HEK293 (cell line): ENCODE measurements around the gene ARMC8.

Experiments used
- CTCF ChIA-PET: fragments of 350-600 bp; formaldehyde crosslinking; extraction: SDS; loops from one replicate; lab custom pipeline; 2021; ENCODE audit warnings: antibody characterized with exemption; lab: Yijun Ruan, JAX
- POLR2A ChIA-PET: fragments of 300-600 bp; formaldehyde crosslinking; extraction: SDS; loops from one replicate; lab custom pipeline; 2020; ENCODE audit warnings: antibody characterized with exemption, inconsistent platforms; lab: Yijun Ruan, JAX
- H3K27ac ChIP-seq: fragments of 200-500 bp; sonication (Bioruptor generic); 2 replicates; pipeline ENCODE4 v1.5.1; 2014; ENCODE audit warnings: low read depth, low read length, control low read depth, inconsistent platforms; ENCODE audit errors: extremely low read depth
- H3K36me3 ChIP-seq, 2 experiments: fragments of 200-500 bp in 1 of 2; sonication (Bioruptor generic) in 1 of 2; 1 replicate in 1 of 2; 2 replicates in 1 of 2; pipeline ENCODE4 v1.5.1; 2014 to 2017; ENCODE audit warnings: inconsistent platforms in 2 of 2, low read length in 2 of 2; ENCODE audit not compliant: control insufficient read depth in 2 of 2, insufficient read depth in 1 of 2
- H3K4me1 ChIP-seq: fragments of 200-500 bp; sonication (Bioruptor generic); 2 replicates; pipeline ENCODE4 v1.5.1; 2014; ENCODE audit warnings: mild to moderate bottlenecking, low read length, inconsistent platforms; ENCODE audit not compliant: control insufficient read depth, insufficient read depth
- H3K4me3 ChIP-seq: 2 replicates; pipeline ENCODE4 v1.5.1; 2011; ENCODE audit warnings: low read depth, mild to moderate bottlenecking, control low read depth, low read length, moderate library complexity
- H3K9me3 ChIP-seq: fragments of 200-500 bp; sonication (Bioruptor generic); 2 replicates; pipeline ENCODE4 v1.5.1; 2014; ENCODE audit warnings: low read depth, low read length, inconsistent platforms; ENCODE audit not compliant: control insufficient read depth, insufficient read depth
- KLF9 ChIP-seq: fragments of 450-650 bp; formaldehyde crosslinking; IDR thresholded peaks from 2 replicates; pipeline ENCODE4 v1.5.1; 2016; ENCODE audit warnings: missing biosample characterization, missing genetic modification characterization, low read depth
- PATZ1 ChIP-seq: fragments of 450-650 bp; formaldehyde crosslinking; IDR thresholded peaks from 2 replicates; pipeline ENCODE4 v1.5.1; 2016; ENCODE audit warnings: missing biosample characterization, missing genetic modification characterization
- SP3 ChIP-seq: fragments of 450-650 bp; formaldehyde crosslinking; IDR thresholded peaks from 2 replicates; pipeline ENCODE4 v1.5.1; 2016; ENCODE audit warnings: missing biosample characterization, missing genetic modification characterization
- WT1 ChIP-seq: fragments of 450-650 bp; formaldehyde crosslinking; IDR thresholded peaks from 2 replicates; pipeline ENCODE4 v1.5.1; 2016; ENCODE audit warnings: missing biosample characterization, missing genetic modification characterization
- ZBTB48 ChIP-seq: fragments of 450-650 bp; formaldehyde crosslinking; IDR thresholded peaks from 2 replicates; pipeline ENCODE4 v1.5.1; 2016; ENCODE audit warnings: missing biosample characterization, missing genetic modification characterization
- ZNF114 ChIP-seq: fragments of 450-650 bp; formaldehyde crosslinking; IDR thresholded peaks from 2 replicates; pipeline ENCODE4 v1.5.0; 2017; ENCODE audit warnings: missing biosample characterization, missing genetic modification characterization
- ZNF157 ChIP-seq: fragments of 450-650 bp; formaldehyde crosslinking; IDR thresholded peaks from 2 replicates; pipeline ENCODE4 v1.5.1; 2016; ENCODE audit warnings: missing biosample characterization, missing genetic modification characterization
- ZNF214 ChIP-seq: fragments of 450-650 bp; formaldehyde crosslinking; IDR thresholded peaks from 2 replicates; pipeline ENCODE4 v1.5.1; 2017; ENCODE audit warnings: missing biosample characterization, mild to moderate bottlenecking, missing genetic modification characterization, borderline replicate concordance
- ZNF280D ChIP-seq: fragments of 450-650 bp; formaldehyde crosslinking; IDR thresholded peaks from 2 replicates; pipeline ENCODE4 v1.5.1; 2016; ENCODE audit warnings: missing biosample characterization, missing genetic modification characterization
- ZNF324 ChIP-seq: fragments of 450-650 bp; formaldehyde crosslinking; IDR thresholded peaks from 2 replicates; pipeline ENCODE4 v1.5.1; 2016; ENCODE audit warnings: missing biosample characterization, missing genetic modification characterization
- ZNF501 ChIP-seq: fragments of 450-650 bp; formaldehyde crosslinking; IDR thresholded peaks from 2 replicates; pipeline ENCODE4 v1.5.1; 2016; ENCODE audit warnings: missing biosample characterization, missing genetic modification characterization
- ZNF510 ChIP-seq: fragments of 450-650 bp; formaldehyde crosslinking; IDR thresholded peaks from 2 replicates; pipeline ENCODE4 v1.5.1; 2018; ENCODE audit warnings: mild to moderate bottlenecking, missing genetic modification characterization, missing biosample characterization; ENCODE audit not compliant: insufficient replicate concordance
- ZNF514 ChIP-seq: fragments of 450-650 bp; formaldehyde crosslinking; IDR thresholded peaks from 2 replicates; pipeline ENCODE4 v1.5.1; 2016; ENCODE audit warnings: missing biosample characterization, missing genetic modification characterization
- ZNF544 ChIP-seq: fragments of 450-650 bp; formaldehyde crosslinking; IDR thresholded peaks from 2 replicates; pipeline ENCODE4 v1.5.0; 2017; ENCODE audit warnings: missing biosample characterization, missing genetic modification characterization
- ZNF548 ChIP-seq: fragments of 450-650 bp; formaldehyde crosslinking; IDR thresholded peaks from 2 replicates; pipeline ENCODE4 v1.5.1; 2016; ENCODE audit warnings: missing biosample characterization, missing genetic modification characterization
- ZNF645 ChIP-seq: fragments of 450-650 bp; formaldehyde crosslinking; IDR thresholded peaks from 2 replicates; pipeline ENCODE4; 2016; ENCODE audit warnings: missing biosample characterization, missing genetic modification characterization
- ZNF654 ChIP-seq: fragments of 450-650 bp; formaldehyde crosslinking; IDR thresholded peaks from 2 replicates; pipeline ENCODE4 v1.5.1; 2016; ENCODE audit warnings: low read depth, missing biosample characterization, missing genetic modification characterization
- ZNF692 ChIP-seq: fragments of 450-650 bp; formaldehyde crosslinking; IDR thresholded peaks from 2 replicates; pipeline ENCODE4 v1.5.1; 2016; ENCODE audit warnings: missing biosample characterization, missing genetic modification characterization
- ZNF701 ChIP-seq: fragments of 450-650 bp; formaldehyde crosslinking; IDR thresholded peaks from 2 replicates; pipeline ENCODE4 v1.5.1; 2016; ENCODE audit warnings: missing biosample characterization, missing genetic modification characterization
- ZNF792 ChIP-seq: fragments of 450-650 bp; formaldehyde crosslinking; IDR thresholded peaks from 2 replicates; pipeline ENCODE4 v1.5.1; 2016; ENCODE audit warnings: missing biosample characterization, missing genetic modification characterization
- ZSCAN23 ChIP-seq: fragments of 450-650 bp; formaldehyde crosslinking; IDR thresholded peaks from 2 replicates; pipeline ENCODE4 v1.5.1; 2016; ENCODE audit warnings: missing biosample characterization, missing genetic modification characterization

Gene ARMC8

GRCh38 chr3:138241061-138241460 is 54.0 kb downstream of the ARMC8 start:
- ChIA-PET POLR2A (no interaction called here), CTCF (interaction anchor here (1.1 kb wide), 1 partner anchor 60 kb away, joined by 4 read pairs; no protein-coding TSS in a partner anchor)
- TF ChIP-seq ZNF548 (tag by site-specific recombination), result no peak
- TF ChIP-seq SP3 (tag by site-specific recombination), result no peak
- TF ChIP-seq ZNF645 (tag by site-specific recombination), result no peak
- no peak for TF ChIP-seq ZNF214
- TF ChIP-seq ZNF324 (tag by site-specific recombination), result no peak
- no peak for TF ChIP-seq WT1 (tag by site-specific recombination)
- TF ChIP-seq ZNF544 (tag by site-specific recombination), result no peak
- no peak for TF ChIP-seq ZNF510
- TF ChIP-seq ZBTB48 (tag by site-specific recombination), result no peak
- TF ChIP-seq PATZ1 (tag by site-specific recombination), result no peak
- TF ChIP-seq ZNF514, result no peak
- TF ChIP-seq ZNF114 (tag by site-specific recombination), result no peak
- no peak for TF ChIP-seq KLF9 (tag by site-specific recombination)
- no peak for TF ChIP-seq ZNF501 (tag by site-specific recombination)
- no peak for TF ChIP-seq ZNF654
- no peak for TF ChIP-seq ZNF280D
- no peak for TF ChIP-seq ZNF701 (tag by site-specific recombination)
- TF ChIP-seq ZNF692 (tag by site-specific recombination), result no peak
- Histone ChIP-seq H3K4me3 (no peak overlapping the region), H3K9me3 (no peaks in the 10 kb centered on the region), H3K4me1 (no peaks in the 10 kb centered on the region), H3K27ac (no peak overlapping the region), H3K36me3 (peaks cover 9 to 60% of the 10 kb centered on the region in 2 experiments; a peak in 2 of 3 replicates)

- H3K4me1 ChIP-seq, result no peaks in the 10 kb centered on the region
- H3K27ac ChIP-seq, result no peak overlapping the region
- no peaks in the 10 kb centered on the region for H3K9me3 ChIP-seq
- H3K36me3 ChIP-seq, result peaks cover 9 to 54% of the 10 kb centered on the region in 2 experiments; a peak in 2 of 3 replicates
- H3K4me3 ChIP-seq, result no peak overlapping the region
- ChIA-PET CTCF (interaction anchor here (0.7 to 1.1 kb wide), 2 partner anchors 61 to 787 kb away, joined by 3 to 4 read pairs; no protein-coding TSS in a partner anchor), POLR2A (no interaction called here)
- no peak for TF ChIP-seq ZNF792 (tag by site-specific recombination)
- no peak for TF ChIP-seq ZSCAN23 (tag by site-specific recombination)
- TF ChIP-seq ZNF157 (tag by site-specific recombination), result no peak
These were observed 54.6 kb downstream of the ARMC8 start for GRCh38 chr3:138241676-138242075.
